Cortex of kidney (tissue), 1 donor: ENCODE measurements around the gene LYPLA2.
"Not testable (repeated sequence)": the region's sequence is repeated elsewhere in the genome, so short reads cannot be mapped to it uniquely, and the experiment has no call there.

Experiments used
- DNase-seq: peaks from one replicate; lab custom pipeline; 2025; lab: John Stamatoyannopoulos, UW

Gene LYPLA2

GRCh38 chr1:23801338-23801748 is 10.4 kb downstream of the LYPLA2 start:
- no peak for DNase-seq

- DNase-seq: no peak
Measured at GRCh38 chr1:23801876-23802275, 10.9 kb downstream of the LYPLA2 start.

GRCh38 chr1:23802809-23803342 is 11.9 kb downstream of the LYPLA2 start:
- DNase-seq: not testable (repeated sequence)

GRCh38 chr1:23803674-23804073 is 12.7 kb downstream of the LYPLA2 start:
- DNase-seq: no peak

- no peak for DNase-seq
Measured at GRCh38 chr1:23804183-23804835, 13.4 kb downstream of the LYPLA2 start.

GRCh38 chr1:23805025-23805424 is 14.1 kb downstream of the LYPLA2 start:
- DNase-seq: no peak

GRCh38 chr1:23806280-23806679 is 15.3 kb downstream of the LYPLA2 start:
- DNase-seq: no peak

- DNase-seq: no peak
Measured at GRCh38 chr1:23807453-23807852, 16.5 kb downstream of the LYPLA2 start.

- DNase-seq: no peak
Measured at GRCh38 chr1:23809751-23810171, 18.8 kb downstream of the LYPLA2 start.

- DNase-seq: no peak
Measured at GRCh38 chr1:23810818-23811540, 20.0 kb downstream of the LYPLA2 start.

GRCh38 chr1:23814016-23814415 is 23.1 kb downstream of the LYPLA2 start:
- DNase-seq: no peak

GRCh38 chr1:23816361-23816760 is 25.4 kb downstream of the LYPLA2 start:
- no peak for DNase-seq

GRCh38 chr1:23816906-23817305 is 26.0 kb downstream of the LYPLA2 start:
- DNase-seq: no peak

GRCh38 chr1:23817633-23818032 is 26.7 kb downstream of the LYPLA2 start:
- no peak for DNase-seq

- DNase-seq: no peak
Measured at GRCh38 chr1:23823767-23824166, 32.8 kb downstream of the LYPLA2 start.

- DNase-seq: no peak
Measured at GRCh38 chr1:23824711-23825075, 33.7 kb downstream of the LYPLA2 start.

- DNase-seq: peak; percentile 84
Measured at GRCh38 chr1:23825076-23825761, 34.3 kb downstream of the LYPLA2 start, which contains the start of gene HMGCL. Gene HMGCL, minus strand, starts transcription at chr1:23825429. Its CDS starts 14 bp downstream, at chr1:23825415.

- DNase-seq: no peak
Measured at GRCh38 chr1:23825762-23826522, 35.0 kb downstream of the LYPLA2 start.

GRCh38 chr1:23826590-23826989 is 35.6 kb downstream of the LYPLA2 start:
- DNase-seq: not testable (repeated sequence)

GRCh38 chr1:23827717-23828116 is 36.8 kb downstream of the LYPLA2 start:
- no peak for DNase-seq

GRCh38 chr1:23834156-23834555 is 43.2 kb downstream of the LYPLA2 start:
- not testable (repeated sequence) for DNase-seq

- DNase-seq: no peak
Measured at GRCh38 chr1:23836037-23836436, 45.1 kb downstream of the LYPLA2 start.
